Activated naive CD8-positive, alpha-beta T cell treated with anti-CD3 and anti-CD28 coated beads, Interleukin-2, amount 50 U/mL, for 24 hours (primary cell): ENCODE data around the gene FCN2.
"Not testable (repeated sequence)": the region's sequence is repeated elsewhere in the genome, so short reads cannot be mapped to it uniquely, and the experiment has no call there.

Experiments
- ATAC-seq: fragments of 150-1000 bp; cut with Tn5 transposase; one replicate; pipeline ENCODE4 v1.10.0; 2021
- DNase-seq: peaks from one replicate; pipeline ENCODE4 v3.0.0; 2021
- H3K27ac Mint-ChIP-seq: one replicate; pipeline ENCODE4 v1.8.0; 2021; ENCODE audit warnings: mild to moderate bottlenecking, mixed read lengths
- H3K27me3 Mint-ChIP-seq: one replicate; pipeline ENCODE4 v1.8.0; 2021; ENCODE audit warnings: mixed read lengths
- H3K36me3 Mint-ChIP-seq: one replicate; pipeline ENCODE4 v1.8.0; 2021; ENCODE audit warnings: low read depth, mixed read lengths
- H3K4me1 Mint-ChIP-seq: one replicate; pipeline ENCODE4 v1.8.0; 2021; ENCODE audit warnings: mixed read lengths
- H3K4me3 Mint-ChIP-seq: one replicate; pipeline ENCODE4 v1.8.0; 2021; ENCODE audit warnings: mild to moderate bottlenecking, moderate library complexity, mixed read lengths
- H3K9me3 Mint-ChIP-seq: one replicate; pipeline ENCODE4 v1.8.0; 2021; ENCODE audit warnings: mixed read lengths

The FCN2 gene

GRCh38 chr9:134855900-134856377 lies 24.7 kb upstream of the FCN2 start:
- Mint-ChIP-seq H3K4me1 (peaks cover 12% of the 10 kb centered on the region), H3K4me3 (no peak overlapping the region), H3K36me3 (no peaks in the 10 kb centered on the region), H3K9me3 (peaks cover 4% of the 10 kb centered on the region), H3K27me3 (peaks cover 16% of the 10 kb centered on the region), H3K27ac (no peak overlapping the region)
- DNase-seq (no peak), ATAC-seq (no peak)

- H3K27ac Mint-ChIP-seq = peak overlapping the region; percentile 61
- H3K4me1 Mint-ChIP-seq = peaks cover 12% of the 10 kb centered on the region
- H3K27me3 Mint-ChIP-seq = peaks cover 18% of the 10 kb centered on the region
- not testable (repeated sequence) for H3K36me3 Mint-ChIP-seq, H3K4me3 Mint-ChIP-seq, DNase-seq, ATAC-seq, H3K9me3 Mint-ChIP-seq
These were observed 23.2 kb upstream of the FCN2 start for GRCh38 chr9:134857451-134857850.

DNA sequence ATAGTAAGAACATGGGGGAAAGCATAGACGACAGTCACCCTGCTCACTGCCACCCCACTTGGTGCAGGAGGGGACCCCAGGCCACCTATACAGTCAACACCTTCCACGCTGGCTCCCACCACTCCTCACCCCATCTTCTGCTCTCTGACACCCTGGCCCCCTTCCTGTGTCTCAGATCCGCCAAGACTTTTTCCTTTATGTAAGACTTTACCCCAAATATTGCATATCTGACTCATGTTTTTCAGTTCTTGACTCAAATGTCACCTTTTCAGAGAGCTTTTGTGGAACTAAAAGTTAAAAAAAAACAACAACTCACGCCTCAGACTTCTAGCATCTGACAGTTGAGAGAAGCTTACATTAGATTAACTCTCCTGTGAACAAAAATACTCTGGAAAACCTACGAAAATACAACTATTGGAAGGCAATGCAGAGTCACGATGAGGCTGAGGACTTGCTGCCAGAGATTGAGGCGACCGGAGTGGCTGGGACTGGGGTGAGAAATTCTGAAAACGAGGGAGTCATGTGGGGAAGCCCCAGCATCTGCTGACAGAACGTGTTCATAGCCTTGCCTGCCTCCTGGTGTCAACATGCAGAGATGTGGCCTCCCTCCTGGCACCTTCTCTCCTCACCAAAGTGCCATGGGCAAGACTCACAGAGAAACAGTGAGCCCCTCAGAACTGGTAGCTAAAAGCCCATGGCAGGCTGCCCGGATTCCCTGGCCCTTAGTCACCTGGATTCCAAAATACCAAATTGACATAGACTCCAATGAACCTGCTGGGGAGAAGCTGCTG lies 22.4 kb upstream of the FCN2 start:
- DNase-seq = peak; percentile 29
- peak overlapping the region; percentile 60 for H3K4me3 Mint-ChIP-seq

DNA sequence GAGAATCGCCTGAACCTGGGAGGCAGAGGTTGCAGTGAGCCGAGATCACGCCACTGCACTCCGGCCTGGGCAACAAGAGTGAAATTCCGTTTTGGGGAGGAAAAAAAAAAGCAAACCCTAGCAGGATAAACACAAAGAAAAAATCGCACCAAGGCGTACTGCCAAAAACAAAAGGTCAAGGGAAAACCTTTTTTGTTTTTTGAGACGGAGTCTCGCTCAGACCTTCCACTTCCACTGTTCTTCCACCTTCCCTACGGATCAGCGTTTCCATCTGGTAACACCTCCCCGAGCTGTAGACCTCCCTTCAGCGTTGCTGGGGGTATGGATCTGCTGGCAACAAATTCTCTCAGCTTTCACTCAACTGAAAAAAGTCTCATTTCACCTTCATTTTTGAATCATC lies 20.1 kb upstream of the FCN2 start:
- no peak overlapping the region for H3K27ac Mint-ChIP-seq
- H3K4me3 Mint-ChIP-seq = no peak overlapping the region
- peaks cover 4% of the 10 kb centered on the region for H3K9me3 Mint-ChIP-seq
- ATAC-seq = no peak
- H3K4me1 Mint-ChIP-seq = peaks cover 12% of the 10 kb centered on the region
- DNase-seq = no peak
- no peaks in the 10 kb centered on the region for H3K36me3 Mint-ChIP-seq
- H3K27me3 Mint-ChIP-seq = peaks cover 14% of the 10 kb centered on the region

More for the DNA sequence above, 22.4 kb upstream of the FCN2 start:
- H3K4me1 Mint-ChIP-seq = peaks cover 12% of the 10 kb centered on the region
- peak; percentile 89 for ATAC-seq
- peaks cover 4% of the 10 kb centered on the region for H3K9me3 Mint-ChIP-seq
- H3K27me3 Mint-ChIP-seq = peaks cover 18% of the 10 kb centered on the region
- no peaks in the 10 kb centered on the region for H3K36me3 Mint-ChIP-seq
- H3K27ac Mint-ChIP-seq = peak overlapping the region; percentile 92

DNA sequence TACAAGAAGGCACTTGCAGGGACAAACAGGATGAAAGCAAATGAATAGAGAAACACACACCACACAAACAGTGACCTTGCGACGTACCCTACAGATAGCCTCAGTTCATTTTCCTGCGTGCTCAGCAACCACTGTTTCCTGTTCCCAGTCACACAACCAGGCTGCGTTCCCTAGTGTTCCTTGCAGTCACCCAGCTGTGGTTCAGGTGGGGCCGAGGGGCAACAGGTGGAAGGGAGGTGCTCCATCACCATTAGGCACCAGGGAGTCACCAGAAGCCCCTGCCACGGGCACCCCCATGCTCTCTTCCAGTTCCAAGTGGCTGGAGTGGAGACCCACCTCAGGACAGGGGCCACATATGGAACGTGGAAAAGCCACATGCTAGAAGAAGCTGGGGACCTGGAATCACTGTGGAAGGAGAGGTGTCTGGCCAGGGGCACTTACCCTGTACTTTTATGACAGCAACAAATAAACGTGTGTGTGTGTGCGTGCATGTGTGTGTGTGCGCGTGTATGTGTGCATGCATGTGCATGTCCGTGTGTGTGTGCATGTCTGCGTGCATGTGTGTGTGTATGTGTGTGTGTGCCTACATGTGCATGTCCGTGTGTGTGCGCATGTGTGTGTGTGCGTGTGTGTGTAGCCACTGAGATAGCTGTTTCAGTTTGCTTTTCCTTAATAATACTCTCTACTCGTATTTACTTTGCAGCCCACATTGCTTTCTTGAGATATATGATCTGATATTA lies 18.8 kb upstream of the FCN2 start:
- Mint-ChIP-seq H3K4me3 (no peak overlapping the region), H3K9me3 (peaks cover 4% of the 10 kb centered on the region), H3K4me1 (peaks cover 12% of the 10 kb centered on the region), H3K36me3 (no peaks in the 10 kb centered on the region), H3K27ac (no peak overlapping the region), H3K27me3 (peaks cover 9% of the 10 kb centered on the region)
- DNase-seq = no peak
- ATAC-seq = no peak

DNA sequence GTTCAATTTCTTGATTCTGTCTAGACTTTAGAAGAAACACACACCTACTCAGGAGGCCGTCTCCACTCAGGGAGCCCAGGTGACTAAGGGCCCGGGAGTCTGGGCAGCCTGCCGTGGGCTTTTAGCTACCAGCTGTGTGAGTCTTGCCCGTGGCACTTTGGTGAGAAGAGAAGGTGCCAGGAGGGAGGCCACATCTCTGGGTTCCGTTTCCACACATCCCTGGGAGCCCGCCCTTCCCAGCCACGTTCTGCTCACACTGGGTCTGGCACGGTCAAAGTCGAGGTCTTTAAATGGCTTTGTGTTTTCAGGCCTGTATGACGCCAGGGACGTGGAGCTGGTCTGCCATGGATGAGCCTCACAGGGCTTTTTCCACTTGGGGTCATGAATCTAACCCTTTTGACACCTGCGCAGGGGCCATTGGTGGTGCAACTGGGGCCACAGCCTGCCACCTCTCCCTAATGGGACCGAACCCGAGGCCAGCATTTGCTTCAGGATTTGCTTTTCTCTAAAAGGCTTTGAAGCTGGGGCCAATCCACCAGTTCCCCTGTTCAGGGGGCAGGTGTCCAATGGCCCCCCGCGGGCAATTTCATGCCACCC lies 17.2 kb upstream of the FCN2 start:
- H3K36me3 Mint-ChIP-seq = no peaks in the 10 kb centered on the region
- H3K4me3 Mint-ChIP-seq = no peak overlapping the region
- peaks cover 4% of the 10 kb centered on the region for H3K4me1 Mint-ChIP-seq
- H3K27me3 Mint-ChIP-seq = peaks cover 1% of the 10 kb centered on the region
- H3K9me3 Mint-ChIP-seq = no peaks in the 10 kb centered on the region
- DNase-seq = no peak
- no peak for ATAC-seq
- H3K27ac Mint-ChIP-seq = no peak overlapping the region

DNA sequence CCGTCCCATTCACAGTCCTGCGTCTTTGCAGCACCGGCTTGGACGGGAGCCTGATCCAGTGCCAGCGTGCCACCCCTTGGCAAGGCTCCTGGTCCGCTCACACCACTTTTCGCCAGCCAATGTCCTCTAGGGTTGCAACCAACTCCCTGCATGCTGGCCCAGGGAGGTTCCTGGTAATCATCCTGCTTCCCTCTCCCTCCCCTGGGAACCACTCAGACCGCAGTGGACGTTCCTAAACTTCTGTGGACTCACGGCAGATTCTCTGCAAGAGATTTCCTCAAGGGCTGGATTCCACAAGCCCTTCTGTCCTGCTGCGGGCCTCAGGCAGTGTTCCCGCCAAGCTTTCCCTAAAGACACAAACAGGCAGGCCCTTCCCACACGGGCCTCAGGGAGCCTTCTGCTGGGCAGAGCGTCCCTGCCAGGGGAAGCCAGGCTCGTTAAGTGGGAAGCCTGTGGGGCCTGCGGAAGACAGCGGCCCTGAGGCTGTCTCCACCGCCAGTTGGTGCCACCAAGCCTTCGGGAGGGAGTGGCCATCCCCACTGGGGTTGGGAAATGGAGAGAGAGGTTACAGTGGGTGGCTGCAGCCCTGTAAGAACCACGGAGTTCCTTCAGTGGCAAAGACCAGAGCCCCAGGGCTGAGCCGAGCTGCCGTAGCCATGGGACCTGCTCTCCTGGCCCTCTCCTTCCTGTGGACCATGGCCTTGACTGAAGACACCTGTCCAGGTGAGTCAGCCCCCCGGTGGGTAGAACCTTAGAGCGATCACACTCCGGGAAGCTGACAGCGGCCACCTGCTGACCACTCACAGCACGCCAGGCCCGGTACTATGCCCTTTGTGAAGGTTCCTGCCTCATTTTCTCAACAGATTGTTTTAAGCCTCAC lies 16.4 kb upstream of the FCN2 start:
- no peaks in the 10 kb centered on the region for H3K36me3 Mint-ChIP-seq
- ATAC-seq (no peak), DNase-seq (no peak)
- no peak overlapping the region for H3K27ac Mint-ChIP-seq
- H3K4me3 Mint-ChIP-seq = no peak overlapping the region
- no peaks in the 10 kb centered on the region for H3K4me1 Mint-ChIP-seq
- no peaks in the 10 kb centered on the region for H3K9me3 Mint-ChIP-seq
- peaks cover 1% of the 10 kb centered on the region for H3K27me3 Mint-ChIP-seq

GRCh38 chr9:134864821-134865190 lies 15.8 kb upstream of the FCN2 start:
- no peaks in the 10 kb centered on the region for H3K4me1 Mint-ChIP-seq
- no peak overlapping the region for H3K27ac Mint-ChIP-seq
- H3K9me3 Mint-ChIP-seq = no peaks in the 10 kb centered on the region
- peaks cover 1% of the 10 kb centered on the region for H3K27me3 Mint-ChIP-seq
- no peaks in the 10 kb centered on the region for H3K36me3 Mint-ChIP-seq
- DNase-seq = no peak
- no peak overlapping the region for H3K4me3 Mint-ChIP-seq
- ATAC-seq = no peak

DNA sequence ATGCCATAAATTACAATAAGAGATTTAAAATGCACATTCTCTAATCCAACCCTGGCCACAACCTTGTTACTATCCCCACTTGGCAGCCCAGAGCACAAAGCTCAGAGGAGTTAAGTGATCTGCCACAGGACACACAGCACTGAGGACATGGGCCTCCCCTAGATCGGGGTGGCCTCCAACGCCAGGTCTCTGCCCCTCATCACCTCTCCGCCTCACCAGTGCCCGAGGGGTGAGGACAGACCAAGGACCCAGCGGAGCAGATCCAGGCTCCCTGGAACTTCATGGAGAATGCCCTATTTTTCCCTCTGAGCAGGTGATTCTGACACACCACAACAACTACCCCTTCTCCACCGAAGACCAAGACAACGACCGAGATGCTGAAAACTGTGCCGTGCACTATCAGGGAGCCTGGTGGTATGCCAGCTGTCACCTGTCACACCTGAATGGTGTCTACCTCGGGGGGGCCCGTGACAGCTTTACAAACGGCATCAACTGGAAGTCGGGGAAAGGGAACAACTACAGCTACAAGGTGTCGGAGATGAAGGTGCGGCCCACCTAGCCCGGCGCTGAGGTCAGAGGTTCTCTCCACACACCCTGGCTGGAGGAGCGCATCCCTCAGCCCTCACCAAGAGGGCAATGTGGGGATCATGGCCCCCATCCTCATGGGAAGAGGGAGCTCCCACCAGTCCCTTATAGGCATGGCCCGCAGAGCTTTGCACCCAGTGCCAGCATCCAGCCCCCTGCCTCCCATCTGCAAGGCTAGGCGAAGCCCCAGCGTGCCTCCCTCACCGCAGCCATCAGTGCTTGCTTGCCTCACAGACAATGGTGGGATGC lies 12.5 kb upstream of the FCN2 start:
- Mint-ChIP-seq H3K4me1 (no peaks in the 10 kb centered on the region), H3K4me3 (no peak overlapping the region), H3K27me3 (peaks cover 2% of the 10 kb centered on the region), H3K9me3 (no peaks in the 10 kb centered on the region), H3K27ac (no peak overlapping the region), H3K36me3 (no peaks in the 10 kb centered on the region)
- DNase-seq = no peak
- ATAC-seq = no peak

DNA sequence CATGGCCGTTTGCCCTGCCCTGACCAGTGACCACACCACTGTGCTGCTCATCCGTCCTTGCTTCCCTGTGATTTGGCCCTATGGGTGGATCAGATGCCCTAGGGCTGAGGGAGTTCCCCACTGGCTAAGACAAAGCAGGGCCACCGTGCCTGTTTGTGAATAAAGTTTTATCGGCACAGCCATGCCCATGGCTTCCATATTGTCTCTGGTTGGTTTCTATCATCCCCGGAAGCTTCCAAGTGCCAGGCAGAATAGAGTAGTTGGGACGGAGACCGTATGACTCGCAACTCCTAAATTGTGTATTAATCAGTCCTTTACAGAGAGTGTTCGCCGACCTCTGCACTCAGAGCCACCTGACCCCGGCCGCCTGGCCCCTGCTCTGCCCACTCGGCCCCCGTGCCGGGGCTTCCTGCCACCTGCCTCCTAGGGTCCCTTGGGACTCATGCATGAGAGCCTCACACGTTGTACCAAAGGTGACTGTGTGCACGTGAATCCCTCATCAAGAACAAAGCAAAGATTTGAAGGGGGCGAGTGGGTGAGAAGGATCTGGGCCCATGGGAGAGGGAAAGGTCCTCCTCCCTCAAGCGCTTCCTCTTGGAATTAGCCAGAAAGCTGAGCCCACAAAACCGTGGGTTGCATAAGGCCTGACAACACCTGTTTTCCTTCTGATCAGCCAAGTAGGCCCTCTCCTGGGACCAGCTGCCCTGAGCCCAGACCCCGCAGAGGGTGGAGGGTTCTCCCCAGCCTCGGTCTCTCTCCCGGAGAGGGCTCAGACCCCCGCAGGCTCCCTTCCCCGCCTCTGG lies 11.7 kb upstream of the FCN2 start:
- no peak overlapping the region for H3K4me3 Mint-ChIP-seq
- H3K4me1 Mint-ChIP-seq = no peaks in the 10 kb centered on the region
- ATAC-seq = no peak
- no peak overlapping the region for H3K27ac Mint-ChIP-seq
- DNase-seq = no peak
- no peaks in the 10 kb centered on the region for H3K9me3 Mint-ChIP-seq
- H3K36me3 Mint-ChIP-seq = no peaks in the 10 kb centered on the region
- H3K27me3 Mint-ChIP-seq = peaks cover 2% of the 10 kb centered on the region

DNA sequence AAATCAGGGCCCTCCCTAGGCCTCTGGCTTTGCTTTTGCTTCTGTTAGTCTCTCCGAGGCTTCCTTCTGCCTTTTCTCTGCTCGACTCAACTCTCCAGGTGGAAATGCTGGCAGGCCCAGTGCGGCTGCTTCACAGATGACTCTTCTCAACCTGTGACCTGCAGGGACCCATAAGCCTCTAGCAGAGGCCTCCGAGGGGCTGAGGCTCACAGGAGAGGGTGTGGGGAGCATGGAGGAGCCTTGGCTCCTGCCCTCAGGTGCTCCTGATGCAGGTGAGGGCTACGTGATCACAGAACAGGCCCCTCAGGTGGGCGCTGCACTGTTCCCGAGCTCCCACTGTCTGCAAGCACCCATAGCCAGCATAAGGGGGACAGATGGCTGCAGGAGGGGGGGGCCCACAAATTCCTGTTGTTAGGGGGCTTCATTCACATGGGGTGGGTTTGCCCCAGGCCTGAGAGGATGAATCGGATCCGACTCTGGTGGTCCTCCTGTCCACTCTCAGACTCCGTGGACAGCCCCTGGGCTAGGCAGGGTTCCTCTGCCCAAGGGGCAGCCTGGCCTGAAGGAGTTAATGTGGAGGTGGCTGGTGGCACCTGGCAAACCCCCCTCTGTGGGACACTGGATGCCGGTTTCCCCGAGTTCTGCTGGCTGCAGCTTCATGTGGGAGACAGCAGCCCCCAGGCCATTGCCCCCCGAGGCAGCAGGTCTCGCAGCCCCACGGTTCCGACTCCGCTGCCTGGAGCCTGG lies 10.9 kb upstream of the FCN2 start:
- DNase-seq (no peak), ATAC-seq (no peak)
- no peaks in the 10 kb centered on the region for H3K4me1 Mint-ChIP-seq
- peaks cover 4% of the 10 kb centered on the region for H3K27me3 Mint-ChIP-seq
- no peak overlapping the region for H3K27ac Mint-ChIP-seq
- no peaks in the 10 kb centered on the region for H3K9me3 Mint-ChIP-seq
- H3K36me3 Mint-ChIP-seq = no peaks in the 10 kb centered on the region
- no peak overlapping the region for H3K4me3 Mint-ChIP-seq

- no peak for ATAC-seq
- no peak for DNase-seq
- Mint-ChIP-seq H3K9me3 (no peaks in the 10 kb centered on the region), H3K36me3 (no peaks in the 10 kb centered on the region), H3K27ac (no peak overlapping the region), H3K4me1 (no peaks in the 10 kb centered on the region), H3K4me3 (no peak overlapping the region), H3K27me3 (peaks cover 4% of the 10 kb centered on the region)
These were observed 10.3 kb upstream of the FCN2 start for GRCh38 chr9:134870301-134870694.
